ENCODE results near the gene PAK2.
"Not testable (repeated sequence)": the region's sequence is repeated elsewhere in the genome, so short reads cannot be mapped to it uniquely, and the experiment has no call there.

PAK2 gene

DNA sequence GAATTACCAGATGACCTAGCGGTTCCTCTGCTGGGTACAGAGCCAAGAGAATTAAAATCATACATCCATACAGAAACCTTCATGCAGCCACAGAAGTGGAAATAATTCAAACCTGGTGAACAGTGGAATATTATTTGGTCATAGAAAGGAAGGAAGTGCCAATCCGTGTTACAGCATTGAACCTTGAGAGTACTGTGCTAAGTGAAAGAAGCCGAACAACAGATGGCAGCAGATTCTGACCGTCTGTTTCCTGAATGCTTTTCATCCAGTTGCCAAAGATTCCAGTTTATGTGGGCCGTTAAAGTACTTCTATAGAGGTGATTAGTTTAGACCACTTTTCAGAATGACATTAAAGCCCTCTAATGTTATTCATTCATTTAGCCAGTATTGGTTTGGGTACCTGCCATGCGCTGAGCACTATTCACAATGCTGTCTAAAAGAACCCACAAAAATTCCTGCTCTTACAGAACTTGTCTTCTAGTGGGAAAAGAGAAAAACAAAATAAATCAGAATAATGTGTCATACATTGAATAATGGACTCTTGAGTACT, 82.2 kb downstream of the PAK2 start:
- no peak for DNase-seq (ENCODE audit: low read depth, low spot score)
- H3K4me3 ChIP-seq (ENCODE audit: low read length) = no peak overlapping the region

DNA sequence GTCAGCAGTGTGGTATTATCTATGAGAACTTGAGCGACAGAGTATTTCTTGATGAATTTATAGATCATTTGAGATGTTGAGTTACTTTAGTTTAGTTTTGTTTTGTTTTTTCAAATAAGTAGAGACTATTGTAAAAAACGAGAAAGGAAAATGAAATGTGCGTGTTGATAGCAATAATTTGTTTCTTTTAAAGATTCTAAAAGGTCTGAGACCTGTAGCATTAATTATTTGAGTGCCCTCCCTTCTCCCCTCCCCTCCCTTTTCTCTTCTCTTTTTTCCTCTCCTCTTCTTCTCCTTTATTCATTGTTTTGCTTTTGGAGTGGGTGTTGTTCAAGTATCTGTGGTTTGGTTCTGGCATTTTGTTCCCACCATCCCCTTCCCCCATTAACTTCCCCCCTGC, 90.0 kb downstream of the PAK2 start:
- DNase-seq (ENCODE audit: low read depth, low spot score); H3K4me3 ChIP-seq (ENCODE audit: low read length): not testable (repeated sequence)

DNA sequence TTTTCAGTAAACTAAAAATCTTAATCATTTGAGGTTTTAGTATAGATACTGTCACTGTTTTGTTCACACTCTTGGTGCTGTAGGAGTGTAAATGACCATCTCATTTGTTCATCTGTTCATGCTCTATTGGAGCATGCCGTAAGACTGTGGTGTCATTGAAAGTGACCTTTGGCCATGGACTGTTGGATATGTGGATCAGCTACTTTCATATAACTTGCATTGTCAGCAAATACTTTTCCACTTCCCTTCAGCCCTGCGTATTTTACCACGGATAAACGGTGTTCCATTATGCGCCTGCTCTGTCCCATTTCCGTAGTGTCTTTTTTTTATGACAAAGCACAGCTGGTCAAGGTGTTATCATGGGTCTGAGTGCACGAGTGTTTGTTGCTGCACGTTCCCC, 95.4 kb downstream of the PAK2 start:
- no peak overlapping the region for H3K4me3 ChIP-seq (ENCODE audit: low read length)
- DNase-seq (ENCODE audit: low read depth, low spot score) = no peak

DNA sequence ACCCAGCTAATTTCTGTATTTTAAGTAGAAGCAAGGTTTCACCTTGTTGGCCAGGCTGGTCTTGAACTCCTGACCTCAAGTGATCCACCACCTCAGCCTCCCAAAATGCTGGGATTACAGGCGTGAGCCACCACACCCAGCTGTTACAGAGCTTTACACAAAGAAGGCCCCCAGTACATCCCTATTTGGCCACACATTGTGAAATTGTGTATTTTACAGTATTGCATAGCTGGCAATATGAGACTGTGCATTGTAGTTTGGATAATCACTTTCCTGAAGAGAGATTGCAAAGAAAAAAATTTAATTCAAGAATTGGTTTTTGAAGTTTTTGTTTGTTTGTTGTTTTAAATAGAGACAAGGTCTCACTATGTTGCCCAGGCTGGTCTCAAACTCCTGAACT, 97.0 kb downstream of the PAK2 start:
- not testable (repeated sequence) for DNase-seq (ENCODE audit: low read depth, low spot score); H3K4me3 ChIP-seq (ENCODE audit: low read length)

DNA sequence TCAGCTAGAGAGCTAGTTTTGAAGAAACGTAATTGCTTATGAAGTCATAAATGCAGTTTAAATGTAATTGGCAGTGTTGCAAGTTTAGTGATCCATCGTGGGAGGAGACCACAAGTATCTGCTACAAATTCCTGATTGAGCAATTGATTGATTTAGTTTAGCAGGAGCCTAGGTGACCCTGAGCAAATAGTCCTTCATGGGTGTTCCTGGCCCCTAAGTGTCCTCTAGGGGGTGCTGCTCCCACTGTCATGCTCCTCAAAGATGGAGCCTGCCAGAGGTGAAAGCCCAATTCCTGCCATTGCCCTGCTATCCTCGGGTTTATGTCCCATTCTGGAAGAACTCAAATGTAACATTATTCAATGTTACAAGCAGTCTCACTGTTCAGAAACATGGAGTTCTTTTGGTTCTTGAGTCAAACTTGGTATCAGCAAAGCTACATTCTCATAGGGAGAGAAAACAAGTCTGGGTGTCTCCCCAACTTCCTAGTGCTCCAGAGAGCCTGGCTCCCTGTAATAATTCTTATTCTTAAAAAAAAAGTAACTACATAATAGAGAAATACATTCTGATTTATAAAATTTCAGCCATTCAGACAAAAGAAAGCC, 98.3 kb downstream of the PAK2 start:
- peak; percentile 65 for DNase-seq (ENCODE audit: low read depth, low spot score)
- H3K4me3 ChIP-seq (ENCODE audit: low read length) = no peak overlapping the region

DNA sequence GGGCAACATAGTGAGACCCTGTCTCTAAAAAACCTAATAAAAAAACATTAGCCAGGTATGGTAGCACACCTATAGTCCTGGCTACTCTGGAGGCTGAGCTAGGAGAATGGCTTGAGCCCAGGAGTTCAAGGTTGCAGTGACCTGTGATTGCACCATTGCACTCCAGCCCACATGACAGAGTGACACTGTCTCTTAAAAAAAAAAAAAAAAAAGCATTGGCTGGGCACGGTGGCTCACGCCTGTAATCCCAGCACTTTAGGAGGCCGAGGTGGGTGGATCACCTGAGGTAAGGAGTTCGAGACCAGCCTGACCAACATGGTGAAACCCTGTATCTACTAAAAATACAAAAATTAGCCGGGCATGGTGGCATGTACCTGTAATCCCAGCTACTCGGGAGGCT, 99.7 kb downstream of the PAK2 start:
- DNase-seq (ENCODE audit: low read depth, low spot score); H3K4me3 ChIP-seq (ENCODE audit: low read length): not testable (repeated sequence)

DNA sequence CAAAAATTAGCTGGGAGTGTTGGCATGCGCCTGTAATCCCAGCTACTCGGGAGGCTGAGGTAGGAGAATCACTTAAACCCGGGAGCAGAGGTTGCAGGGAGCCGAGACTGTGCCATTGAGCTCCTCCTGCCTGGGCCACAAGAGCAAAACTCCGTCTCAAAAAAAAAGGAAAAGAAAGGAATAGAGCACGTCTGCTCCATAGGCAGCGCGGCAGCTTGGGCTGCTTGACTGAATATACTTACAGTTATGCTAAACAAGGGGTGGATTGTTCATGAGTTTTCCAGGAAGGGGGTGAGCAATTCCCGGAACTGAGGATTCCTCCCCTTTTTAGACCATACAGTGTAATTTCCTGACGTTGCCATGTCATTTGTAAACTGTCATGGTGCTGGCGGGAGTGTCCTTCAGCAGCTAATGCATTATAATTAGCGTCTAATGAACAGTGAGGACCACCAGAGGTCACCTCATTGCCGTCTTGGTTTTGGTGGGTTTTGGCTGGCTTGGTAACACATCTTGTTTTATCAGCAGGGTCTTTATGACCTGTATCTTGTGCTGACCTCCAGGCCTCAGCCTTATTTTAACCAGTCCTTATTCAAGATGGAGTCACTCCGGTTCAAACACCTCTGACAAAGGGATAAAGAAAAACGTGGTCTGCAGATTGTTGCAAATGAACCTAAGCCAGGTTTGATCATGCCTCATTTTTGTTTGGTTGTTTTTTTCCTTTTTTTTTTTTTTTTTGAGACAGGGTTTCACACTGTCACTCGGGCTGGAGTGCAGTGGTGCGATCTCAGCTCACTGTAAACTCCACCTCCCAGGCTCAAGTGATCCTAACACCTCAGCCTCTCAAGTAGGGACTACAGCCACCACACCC, 103.1 kb downstream of the PAK2 start:
- no peak overlapping the region for H3K4me3 ChIP-seq (ENCODE audit: low read length)
- no peak for DNase-seq (ENCODE audit: low read depth, low spot score)

DNA sequence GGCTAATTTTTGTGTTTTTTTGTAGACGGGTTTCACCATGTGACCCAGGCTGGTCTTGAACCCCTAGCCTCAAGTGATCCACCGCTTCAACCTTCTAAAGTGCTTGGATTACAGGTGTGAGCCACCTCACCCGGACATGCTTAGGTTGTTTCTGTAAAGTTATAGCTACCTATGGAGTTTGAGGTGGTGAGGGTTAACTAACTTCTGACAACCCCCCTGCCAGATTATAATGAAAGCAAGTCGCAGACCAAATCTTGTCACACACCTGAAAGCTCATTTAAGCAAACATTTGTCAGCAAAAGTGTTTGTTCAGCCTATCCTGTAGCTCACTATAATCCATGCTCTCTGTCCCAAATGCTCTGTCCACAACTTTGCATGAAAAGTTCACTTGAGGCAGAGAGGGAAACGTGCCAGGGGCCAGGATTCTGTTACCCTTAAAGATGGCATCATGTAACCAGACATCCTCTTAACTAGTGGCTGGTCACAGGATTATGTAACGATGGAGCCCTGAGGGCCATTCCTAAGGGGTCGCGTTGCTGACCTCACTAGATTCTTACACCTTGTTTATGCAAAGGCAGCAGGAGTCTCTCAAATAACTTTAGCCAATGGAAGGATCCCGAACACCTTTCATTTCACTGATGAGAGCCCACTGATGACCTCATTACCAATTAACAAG, 103.9 kb downstream of the PAK2 start:
- no peak overlapping the region for H3K4me3 ChIP-seq (ENCODE audit: low read length)
- no peak for DNase-seq (ENCODE audit: low read depth, low spot score)

DNA sequence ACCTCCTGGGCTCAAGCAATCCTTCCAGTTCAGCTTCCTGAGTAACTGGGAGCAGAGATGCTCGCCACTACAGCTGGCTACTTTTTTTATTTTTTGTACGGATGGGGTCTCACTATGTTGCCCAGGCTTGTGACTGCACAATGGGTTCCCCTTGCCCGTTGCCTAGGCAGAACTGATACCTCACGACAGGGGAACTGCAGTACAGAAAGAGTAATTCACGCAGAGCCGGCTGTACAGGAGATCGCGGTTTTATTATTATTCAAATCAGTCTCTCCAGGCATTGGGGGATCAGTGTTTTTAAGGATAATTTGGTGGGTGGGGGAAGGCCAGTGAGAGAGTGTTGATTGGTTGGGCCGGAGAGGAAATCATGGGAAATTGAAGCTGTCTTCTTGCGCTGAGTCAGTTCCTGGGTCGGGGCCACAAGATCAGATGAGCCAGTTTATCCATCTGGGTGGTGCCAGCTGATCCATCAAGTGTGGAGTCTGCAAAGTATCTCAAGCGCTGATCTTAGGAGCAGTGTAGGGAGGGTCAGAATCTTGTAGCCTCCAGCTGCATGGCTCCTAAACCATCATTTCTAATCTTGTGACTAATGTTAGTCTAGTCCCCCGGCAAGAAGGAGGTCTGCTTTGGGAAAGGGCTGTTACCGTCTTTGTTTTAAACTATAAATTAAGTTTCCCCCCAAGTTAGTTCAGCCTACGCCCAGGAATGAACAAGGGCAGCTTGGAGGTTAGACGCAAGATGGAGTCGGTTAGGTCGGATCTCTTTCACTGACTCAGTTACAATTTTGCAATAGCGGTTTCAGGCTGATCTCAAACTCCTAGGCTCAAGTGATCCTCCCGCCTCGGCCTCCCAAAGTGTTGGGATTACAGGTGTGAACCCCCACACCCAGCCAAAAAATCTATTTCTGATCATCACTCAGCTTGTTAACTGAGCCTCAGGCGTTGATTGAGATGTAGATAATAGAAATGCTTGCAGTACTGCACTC, 104.9 kb downstream of the PAK2 start:
- not testable (repeated sequence) for H3K4me3 ChIP-seq (ENCODE audit: low read length); DNase-seq (ENCODE audit: low read depth, low spot score)

DNA sequence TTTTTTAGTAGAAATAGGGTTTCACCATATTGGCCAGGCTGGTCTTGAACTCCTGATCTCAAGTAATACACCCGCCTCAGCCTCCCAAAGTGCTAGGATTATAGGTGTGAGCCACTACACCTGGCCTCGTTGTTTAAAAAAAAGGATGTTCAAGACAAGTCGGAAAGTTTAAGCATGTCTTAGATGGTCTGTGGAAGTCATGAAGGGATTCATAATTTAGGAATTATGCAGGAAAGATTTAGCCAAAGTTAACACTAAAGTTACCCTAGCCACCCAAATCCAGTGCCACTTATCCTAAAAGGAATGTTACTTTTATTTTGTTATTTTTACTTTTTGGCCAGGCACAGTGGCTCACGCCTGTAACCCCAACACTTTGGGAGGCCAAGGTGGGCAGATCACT, 108.7 kb downstream of the PAK2 start:
- DNase-seq (ENCODE audit: low read depth, low spot score); H3K4me3 ChIP-seq (ENCODE audit: low read length): not testable (repeated sequence)

DNA sequence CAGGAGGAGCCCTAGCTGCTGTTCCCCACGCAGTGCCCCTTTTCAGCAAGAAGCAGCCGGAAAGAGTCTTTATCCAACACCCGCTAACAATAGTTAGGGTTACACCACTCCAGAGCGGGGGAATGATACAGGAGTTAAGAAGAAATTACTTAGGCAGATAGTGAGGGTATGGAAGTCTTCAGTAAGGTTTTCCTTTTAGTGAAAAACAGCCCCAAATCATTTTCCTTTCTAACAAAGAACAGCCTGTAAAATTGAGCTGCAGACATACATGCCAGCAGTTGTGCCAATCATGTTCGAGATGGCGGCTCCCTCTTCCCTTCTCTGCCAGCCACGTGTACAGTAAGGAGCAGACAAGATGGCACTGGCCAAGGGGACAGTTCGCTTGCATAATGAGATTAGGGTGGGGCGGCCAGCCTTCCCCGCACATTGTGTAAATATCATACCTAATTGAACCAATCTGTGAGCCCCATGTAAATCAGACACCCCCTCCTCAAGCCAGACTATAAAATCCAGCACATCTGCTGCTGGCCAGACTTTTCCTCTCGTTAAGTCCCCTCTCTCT, 109.6 kb downstream of the PAK2 start:
- H3K4me3 ChIP-seq (ENCODE audit: low read length) = no peak overlapping the region
- no peak for DNase-seq (ENCODE audit: low read depth, low spot score)

DNA sequence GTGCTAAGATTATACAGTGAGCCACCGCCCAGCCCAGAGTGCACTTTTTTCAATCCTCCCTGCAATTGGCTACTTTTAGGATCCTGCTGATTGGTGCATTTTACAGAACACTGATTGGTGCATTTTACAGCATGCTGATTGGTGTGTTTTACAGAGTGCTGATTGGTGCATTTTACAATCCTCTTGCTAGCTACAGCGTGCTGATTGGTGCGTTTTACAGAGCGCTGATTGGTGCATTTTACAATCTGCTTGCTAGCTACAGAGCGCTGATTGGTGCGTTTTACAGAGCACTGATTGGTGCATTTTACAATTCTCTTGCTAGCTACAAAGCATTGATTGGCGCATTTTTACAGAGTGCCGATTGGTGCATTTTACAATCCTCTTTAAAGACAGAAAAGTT, 123.3 kb downstream of the PAK2 start:
- DNase-seq (ENCODE audit: low read depth, low spot score); H3K4me3 ChIP-seq (ENCODE audit: low read length): not testable (repeated sequence)

DNA sequence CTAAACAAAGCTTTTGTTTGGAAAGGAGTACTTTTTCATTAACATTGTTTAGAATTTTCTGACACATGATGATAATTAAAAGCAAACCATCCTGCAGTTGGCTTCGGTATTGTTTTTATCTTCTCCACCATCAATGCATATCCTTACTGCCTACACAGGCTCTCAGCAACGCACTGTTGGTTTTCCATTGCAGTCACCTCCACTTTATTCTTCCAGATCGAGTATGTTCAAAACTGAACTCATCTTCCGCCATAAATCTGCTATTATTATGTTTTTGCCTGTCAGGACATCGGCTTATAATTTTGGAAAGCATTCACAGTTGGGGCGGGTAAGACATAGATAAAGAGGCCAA, 127.5 kb downstream of the PAK2 start:
- peak; percentile 7 for DNase-seq (ENCODE audit: low read depth, low spot score)
- H3K4me3 ChIP-seq (ENCODE audit: low read length) = peak overlapping the region; percentile 88

DNA sequence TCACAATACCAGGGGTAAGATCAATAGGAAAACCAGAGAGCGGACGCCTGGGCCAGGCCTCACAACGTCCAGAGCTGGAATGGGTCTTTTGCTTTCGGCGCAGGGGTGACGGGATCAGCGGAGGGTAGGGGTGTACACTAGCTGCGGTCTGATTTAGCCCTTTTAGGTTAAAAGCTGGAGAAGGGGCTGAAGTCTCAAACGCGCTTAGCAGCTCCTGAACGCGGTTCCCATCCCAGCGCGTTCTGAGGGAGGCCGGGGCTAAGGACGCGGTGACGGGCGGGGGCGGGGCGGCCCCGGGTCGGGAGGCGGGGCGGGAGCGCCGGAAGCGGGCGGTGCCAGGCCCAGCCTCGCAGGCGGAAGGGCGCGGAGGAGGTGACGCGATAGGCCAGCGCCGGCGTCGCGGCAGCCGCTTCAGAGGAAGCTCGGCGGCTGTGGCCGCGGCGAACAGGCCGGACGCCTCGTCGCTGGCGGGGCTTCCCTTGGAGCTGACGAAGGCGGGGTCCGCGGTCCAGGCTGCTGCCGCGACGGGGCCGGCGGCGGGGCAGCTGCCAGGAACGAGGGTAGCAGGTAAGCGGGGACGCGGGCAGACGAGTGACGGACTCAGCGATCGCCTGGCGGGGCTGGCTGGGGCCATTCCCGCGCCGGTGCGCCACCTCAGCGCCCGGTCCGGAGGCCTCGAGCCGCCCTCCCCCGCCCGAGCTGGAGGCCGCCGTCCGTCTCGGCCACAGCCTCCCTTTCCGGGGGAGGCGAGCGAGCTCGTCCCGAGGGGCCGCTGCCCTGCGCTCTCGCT, 128.0 kb downstream of the PAK2 start, which contains the start of gene SENP5:
TSS of gene SENP5 (plus strand) at position 414 of the 790 bp plus-strand sequence. CDS start 17,262 bp downstream, outside the sequence.
- peak within 1 kb of the TSS; percentile 88 for H3K4me3 ChIP-seq (ENCODE audit: low read length)
- peak; percentile 75 for DNase-seq (ENCODE audit: low read depth, low spot score)

DNA sequence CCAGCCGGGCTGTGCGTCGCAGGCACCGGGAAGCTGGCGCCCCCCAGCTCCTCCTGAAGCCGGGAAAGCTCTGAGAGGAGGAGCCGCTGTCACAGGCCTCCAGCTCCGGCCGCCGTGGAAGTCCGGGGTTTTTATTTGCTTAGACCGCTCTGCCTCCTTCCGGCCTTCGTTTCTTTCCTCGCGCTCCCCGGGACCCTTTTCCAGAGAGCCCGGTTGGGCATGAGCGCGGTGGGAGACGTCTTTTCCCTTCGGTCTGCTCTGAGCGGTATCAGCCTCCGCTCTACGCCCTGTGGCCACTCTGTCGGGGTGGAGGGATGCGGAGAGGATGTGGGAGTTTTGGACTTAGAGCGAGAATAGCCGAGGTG, 128.6 kb downstream of the PAK2 start:
- DNase-seq (ENCODE audit: low read depth, low spot score) = no peak
- H3K4me3 ChIP-seq (ENCODE audit: low read length) = peak overlapping the region; percentile 88

DNA sequence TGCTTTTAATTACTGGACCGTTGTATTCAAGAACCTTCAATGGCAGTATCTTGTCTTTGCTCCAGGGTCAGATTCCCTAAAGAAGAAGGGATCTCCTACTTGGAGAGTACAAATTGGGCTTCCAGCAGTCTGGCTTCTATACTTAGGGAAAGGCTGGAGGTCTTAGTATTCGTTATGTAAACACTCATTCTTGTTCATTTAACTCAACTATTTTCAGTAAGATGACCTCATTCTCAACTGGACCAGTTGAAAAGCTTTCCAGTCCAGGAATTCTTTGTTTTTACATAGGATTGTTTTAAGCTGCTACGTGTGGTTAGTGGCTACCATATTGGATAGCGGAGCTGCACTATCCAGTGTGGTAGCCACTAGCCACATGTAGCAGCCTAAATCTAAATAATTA, 132.7 kb downstream of the PAK2 start:
- H3K4me3 ChIP-seq (ENCODE audit: low read length) = no peak overlapping the region
- DNase-seq (ENCODE audit: low read depth, low spot score) = no peak

DNA sequence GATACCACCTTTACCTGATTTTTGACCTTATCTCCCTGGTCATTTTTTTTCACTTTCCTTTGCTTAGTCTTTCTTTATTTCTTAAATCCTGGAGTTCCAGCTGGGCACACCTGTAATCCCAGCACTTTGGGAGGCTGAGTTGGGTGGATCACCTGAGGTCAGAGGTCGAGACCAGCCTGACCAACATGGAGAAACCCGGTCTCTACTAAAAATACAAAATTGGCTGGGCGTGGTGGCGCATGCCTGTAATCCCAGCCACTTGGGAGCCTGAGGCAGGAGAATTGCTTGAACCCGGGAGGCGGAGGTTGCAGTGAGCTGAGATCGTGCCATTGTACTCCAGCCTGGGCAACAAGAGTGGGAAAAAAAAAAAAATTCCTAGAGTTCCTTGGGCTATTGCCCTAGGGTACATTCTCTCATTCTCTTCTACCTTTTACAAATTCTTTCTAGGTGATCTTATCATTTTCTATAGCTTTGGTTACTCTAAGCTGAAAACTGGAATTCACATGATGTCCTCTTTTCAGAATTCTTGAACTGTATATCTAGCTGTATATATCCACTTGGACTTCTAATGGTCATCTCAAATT, 134.9 kb downstream of the PAK2 start:
- not testable (repeated sequence) for DNase-seq (ENCODE audit: low read depth, low spot score); H3K4me3 ChIP-seq (ENCODE audit: low read length)

Data from Jurkat, Clone E6-1 (cell line).